H1 (cell line): ENCODE results near the gene SOCS6. TPM values are rescaled to one million over a fixed set of nuclear protein-coding genes. Genes with fewer than 3 reads are reported as not detected.

Experiments
- CHD1 ChIP-seq: IDR thresholded peaks from 2 replicates; pipeline ENCODE4 v1.6.1; 2012; ENCODE audit warnings: low read depth, low read length, improper control_type of control experiment
- CHD7 ChIP-seq: fragments of 300-600 bp; sonication (generic); IDR thresholded peaks from 2 replicates; pipeline ENCODE4 v1.7.1; 2012; ENCODE audit warnings: low read length, moderate library complexity, mild to moderate bottlenecking, inconsistent platforms; ENCODE audit not compliant: insufficient replicate concordance
- GABPA ChIP-seq: IDR thresholded peaks from 2 replicates; pipeline ENCODE4 v1.6.1; 2011; ENCODE audit warnings: mild to moderate bottlenecking, low read length, moderate library complexity, borderline replicate concordance; ENCODE audit not compliant: insufficient read depth
- RFX5 ChIP-seq: IDR thresholded peaks from 2 replicates; pipeline ENCODE4 v1.6.1; 2011; ENCODE audit warnings: low read depth, low read length, improper control_type of control experiment, borderline replicate concordance
- SP2 ChIP-seq: IDR thresholded peaks from 2 replicates; pipeline ENCODE4 v1.6.1; 2012; ENCODE audit warnings: mild to moderate bottlenecking, low read length, inconsistent platforms
- TCF12 ChIP-seq: IDR thresholded peaks from 2 replicates; pipeline ENCODE4 v1.6.1; 2011; ENCODE audit warnings: low read depth, mild to moderate bottlenecking, low read length
- polyA plus RNA-seq, 7 experiments: library from polyadenylated mRNA; depleted of rRNA in 3 of 7; stranded (reverse) in 5 of 7; unstranded in 2 of 7; fragments of >200 nt in 5 of 7; fragments of 200-250 nt in 2 of 7; gene quantifications; 1 replicate in 5 of 7; 2 replicates in 1 of 7; 4 replicates in 1 of 7; pipeline versions ENCODE4 v1.2.1 to v1.2.3, GENCODE V29; 2011 to 2013; ENCODE audit warnings: missing spikeins in 2 of 7, mixed read lengths in 2 of 7
- total RNA-seq: library from RNA; stranded (reverse); fragmentation: NEBNext Ultra II Directional; extraction: Animal tissue kit (Norgen Biotek cat#: 25700); gene quantifications from 2 replicates; pipeline ENCODE4 v1.2.1, GENCODE V29; 2021

Gene SOCS6
- total and polyA plus RNA-seq, 2 of the 8 experiments (the other 6 are each of a cell fraction or from before 2014, with no cell fraction given) = 9.1 to 22.9 TPM

GRCh38 chr18:70362258-70362657 lies 73.4 kb downstream of the SOCS6 start (continued):
- no peak for TF ChIP-seq SP2
- no peak for TF ChIP-seq CHD7
- no peak for TF ChIP-seq GABPA
- no peak for TF ChIP-seq TCF12
- TF ChIP-seq RFX5 = no peak
- no peak for TF ChIP-seq CHD1
